ENCODE data around the gene IGSF9B. TPM values are rescaled to one million over a fixed set of nuclear protein-coding genes. Genes with fewer than 3 reads are reported as not detected.

IGSF9B gene
- total and polyA plus RNA-seq, 2 experiments from 2014 or later: 0.30 to 0.65 TPM

- no peaks in the 10 kb centered on the region for H3K36me3 ChIP-seq (replicated peaks; ENCODE audit: insufficient read depth, low read depth)
- H3K4me1 ChIP-seq (ENCODE audit: insufficient read depth): no peaks in the 10 kb centered on the region
- no peaks in the 10 kb centered on the region for H3K9me3 ChIP-seq (ENCODE audit: low read depth)
- no peak overlapping the region for H3K27ac ChIP-seq
- no peak overlapping the region for H3K4me2 ChIP-seq
- DNase-seq (ENCODE audit: low spot score): no peak
- no peaks in the 10 kb centered on the region for H3K9me2 ChIP-seq (replicated peaks; ENCODE audit: insufficient read depth)
- no peaks in the 10 kb centered on the region for H3K79me2 ChIP-seq
- TF ChIP-seq EZH2phosphoT487 (IDR thresholded peaks at IDR 0.05; ENCODE audit: low read depth, severe bottlenecking, unreplicated experiment) (no peak), EZH2 (IDR thresholded peaks at IDR 0.05; ENCODE audit: borderline replicate concordance) (no peak)
- H2AFZ ChIP-seq: no peak overlapping the region
- 78% methylated on average over 5 of the region's 5 CpGs for WGBS (ENCODE audit: low lambda C conversion rate, missing lambda C conversion rate)
- H3K27me3 ChIP-seq: no peaks in the 10 kb centered on the region
- H3K4me3 ChIP-seq: no peak overlapping the region
- no peaks in the 10 kb centered on the region for H4K20me1 ChIP-seq (ENCODE audit: insufficient read depth, poor library complexity, severe bottlenecking)
Observed at GRCh38 chr11:133889188-133889587, 67.6 kb downstream of the IGSF9B start.

DNA sequence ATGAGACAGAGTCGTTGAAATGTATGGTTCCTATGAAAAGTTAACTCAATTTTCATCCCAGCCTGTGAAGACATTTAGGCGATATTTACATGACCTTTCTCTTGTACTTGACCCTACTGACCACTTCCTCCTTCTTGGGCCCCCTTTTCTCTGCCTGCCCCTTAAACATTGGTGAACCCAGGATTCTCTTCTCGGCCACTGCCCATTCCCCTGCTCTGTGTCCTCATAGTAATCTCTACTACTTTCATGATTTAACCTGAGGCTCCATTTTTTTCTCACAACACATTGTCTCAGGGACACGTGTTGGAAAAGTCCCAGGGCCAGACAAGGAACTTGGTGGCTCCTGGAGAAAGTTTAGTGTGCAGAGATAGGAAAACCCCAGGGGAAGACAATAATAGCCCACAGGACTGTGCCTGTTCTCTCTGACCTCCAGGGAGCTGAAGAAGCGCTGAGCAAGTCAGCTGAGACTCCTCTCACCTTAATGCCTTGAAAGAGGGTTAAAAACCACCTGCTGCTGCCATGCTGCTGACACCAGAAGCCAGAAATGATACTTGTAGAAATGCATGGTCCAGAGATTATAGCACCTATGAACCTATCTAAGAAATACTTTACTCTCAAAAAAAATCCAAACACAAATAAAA lies 69.0 kb downstream of the IGSF9B start:
- DNase-seq (ENCODE audit: low spot score): no peak

DNA sequence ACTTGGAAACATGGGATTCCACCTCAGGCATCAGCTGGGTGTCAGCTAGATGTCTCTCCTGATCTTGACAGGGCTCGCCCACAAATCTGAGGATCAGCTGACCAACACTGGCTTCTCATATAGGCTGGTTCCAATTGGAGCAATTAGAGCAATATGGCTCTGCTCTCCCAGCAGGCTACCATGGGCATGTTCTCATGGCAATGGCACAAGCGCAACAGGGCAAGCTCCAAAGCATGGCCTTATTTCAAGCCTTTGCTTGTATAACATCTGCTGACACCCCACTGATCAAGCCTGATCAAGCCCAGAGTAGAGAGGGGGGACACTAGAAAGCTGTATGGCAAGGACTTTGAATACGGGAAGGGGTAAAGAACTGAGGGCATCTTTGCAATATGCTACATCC lies 70.7 kb downstream of the IGSF9B start:
- no peak overlapping the region for H3K27ac ChIP-seq
- no peak overlapping the region for H3K4me2 ChIP-seq
- TF ChIP-seq EZH2phosphoT487 (IDR thresholded peaks at IDR 0.05; ENCODE audit: low read depth, severe bottlenecking, unreplicated experiment) (no peak), EZH2 (IDR thresholded peaks at IDR 0.05; ENCODE audit: borderline replicate concordance) (no peak)
- TF ChIP-seq, protein P1, sequence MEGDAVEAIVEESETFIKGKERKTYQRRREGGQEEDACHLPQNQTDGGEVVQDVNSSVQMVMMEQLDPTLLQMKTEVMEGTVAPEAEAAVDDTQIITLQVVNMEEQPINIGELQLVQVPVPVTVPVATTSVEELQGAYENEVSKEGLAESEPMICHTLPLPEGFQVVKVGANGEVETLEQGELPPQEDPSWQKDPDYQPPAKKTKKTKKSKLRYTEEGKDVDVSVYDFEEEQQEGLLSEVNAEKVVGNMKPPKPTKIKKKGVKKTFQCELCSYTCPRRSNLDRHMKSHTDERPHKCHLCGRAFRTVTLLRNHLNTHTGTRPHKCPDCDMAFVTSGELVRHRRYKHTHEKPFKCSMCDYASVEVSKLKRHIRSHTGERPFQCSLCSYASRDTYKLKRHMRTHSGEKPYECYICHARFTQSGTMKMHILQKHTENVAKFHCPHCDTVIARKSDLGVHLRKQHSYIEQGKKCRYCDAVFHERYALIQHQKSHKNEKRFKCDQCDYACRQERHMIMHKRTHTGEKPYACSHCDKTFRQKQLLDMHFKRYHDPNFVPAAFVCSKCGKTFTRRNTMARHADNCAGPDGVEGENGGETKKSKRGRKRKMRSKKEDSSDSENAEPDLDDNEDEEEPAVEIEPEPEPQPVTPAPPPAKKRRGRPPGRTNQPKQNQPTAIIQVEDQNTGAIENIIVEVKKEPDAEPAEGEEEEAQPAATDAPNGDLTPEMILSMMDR (IDR thresholded peaks at IDR 0.05; ENCODE audit: poor library complexity): no peak
- no peaks in the 10 kb centered on the region for H3K79me2 ChIP-seq
- H3K27me3 ChIP-seq: no peaks in the 10 kb centered on the region
- H3K4me1 ChIP-seq (ENCODE audit: insufficient read depth): no peaks in the 10 kb centered on the region
- H4K20me1 ChIP-seq (ENCODE audit: insufficient read depth, poor library complexity, severe bottlenecking): no peaks in the 10 kb centered on the region
- no peak for DNase-seq (ENCODE audit: low spot score)
- no peaks in the 10 kb centered on the region for H3K36me3 ChIP-seq (replicated peaks; ENCODE audit: insufficient read depth, low read depth)
- WGBS (ENCODE audit: low lambda C conversion rate, missing lambda C conversion rate): 91% methylated on average over 3 of the region's 3 CpGs
- no peak overlapping the region for H2AFZ ChIP-seq
- H3K9me3 ChIP-seq (ENCODE audit: low read depth): no peaks in the 10 kb centered on the region
- no peak overlapping the region for H3K4me3 ChIP-seq
- no peaks in the 10 kb centered on the region for H3K9me2 ChIP-seq (replicated peaks; ENCODE audit: insufficient read depth)

More for the DNA sequence above, 69.0 kb downstream of the IGSF9B start:
- H3K9me2 ChIP-seq (replicated peaks; ENCODE audit: insufficient read depth): no peaks in the 10 kb centered on the region
- no peaks in the 10 kb centered on the region for H3K9me3 ChIP-seq (ENCODE audit: low read depth)
- no peak overlapping the region for H3K4me3 ChIP-seq
- H3K36me3 ChIP-seq (replicated peaks; ENCODE audit: insufficient read depth, low read depth): no peaks in the 10 kb centered on the region
- H3K4me2 ChIP-seq: no peak overlapping the region
- H3K4me1 ChIP-seq (ENCODE audit: insufficient read depth): no peaks in the 10 kb centered on the region
- TF ChIP-seq EZH2 (IDR thresholded peaks at IDR 0.05; ENCODE audit: borderline replicate concordance) (no peak), EZH2phosphoT487 (IDR thresholded peaks at IDR 0.05; ENCODE audit: low read depth, severe bottlenecking, unreplicated experiment) (no peak)
- TF ChIP-seq, protein P1 (IDR thresholded peaks at IDR 0.05; ENCODE audit: poor library complexity): no peak
- H4K20me1 ChIP-seq (ENCODE audit: insufficient read depth, poor library complexity, severe bottlenecking): no peaks in the 10 kb centered on the region
- no peaks in the 10 kb centered on the region for H3K79me2 ChIP-seq
- no peak overlapping the region for H3K27ac ChIP-seq
- 76% methylated on average over 5 of the region's 5 CpGs for WGBS (ENCODE audit: low lambda C conversion rate, missing lambda C conversion rate)
- no peaks in the 10 kb centered on the region for H3K27me3 ChIP-seq
- no peak overlapping the region for H2AFZ ChIP-seq

DNA sequence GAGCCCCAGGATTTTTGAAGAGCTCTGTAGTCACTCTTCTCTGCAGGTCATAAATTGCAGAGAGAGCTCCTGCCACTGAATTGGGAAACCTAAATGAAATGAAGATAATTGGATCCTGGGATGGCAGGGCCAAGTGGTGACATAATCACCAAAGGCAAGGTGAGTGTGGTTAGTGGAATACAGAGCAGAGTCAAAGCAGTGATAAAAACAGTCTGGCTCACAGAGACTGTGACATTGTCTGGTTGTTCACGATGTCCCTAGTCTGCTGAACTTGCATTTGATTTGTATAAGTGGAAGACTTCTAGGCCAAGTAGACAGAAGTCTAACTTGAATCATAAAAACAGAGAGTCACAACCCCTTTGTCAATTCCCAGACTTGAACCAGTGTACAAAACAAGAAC lies 84.6 kb downstream of the IGSF9B start:
- no peak overlapping the region for H3K27ac ChIP-seq
- no peaks in the 10 kb centered on the region for H3K9me2 ChIP-seq (replicated peaks; ENCODE audit: insufficient read depth)

More for the DNA sequence above, 84.6 kb downstream of the IGSF9B start:
- no peak overlapping the region for H3K4me3 ChIP-seq
- no peak overlapping the region for H2AFZ ChIP-seq
- no peak for DNase-seq (ENCODE audit: low spot score)
- H4K20me1 ChIP-seq (ENCODE audit: insufficient read depth, poor library complexity, severe bottlenecking): no peaks in the 10 kb centered on the region
- WGBS (ENCODE audit: low lambda C conversion rate, missing lambda C conversion rate): 46% methylated on average over 1 of the region's 1 CpG
- H3K4me2 ChIP-seq: no peak overlapping the region
- H3K9me3 ChIP-seq (ENCODE audit: low read depth): no peaks in the 10 kb centered on the region
- no peaks in the 10 kb centered on the region for H3K36me3 ChIP-seq (replicated peaks; ENCODE audit: insufficient read depth, low read depth)
- TF ChIP-seq EZH2 (IDR thresholded peaks at IDR 0.05; ENCODE audit: borderline replicate concordance) (no peak), EZH2phosphoT487 (IDR thresholded peaks at IDR 0.05; ENCODE audit: low read depth, severe bottlenecking, unreplicated experiment) (no peak)
- TF ChIP-seq, protein P1 (IDR thresholded peaks at IDR 0.05; ENCODE audit: poor library complexity): no peak
- no peaks in the 10 kb centered on the region for H3K27me3 ChIP-seq
- H3K79me2 ChIP-seq: no peaks in the 10 kb centered on the region
- no peaks in the 10 kb centered on the region for H3K4me1 ChIP-seq (ENCODE audit: insufficient read depth)
